ENCODE data around the gene OXA1L.

OXA1L gene

DNA sequence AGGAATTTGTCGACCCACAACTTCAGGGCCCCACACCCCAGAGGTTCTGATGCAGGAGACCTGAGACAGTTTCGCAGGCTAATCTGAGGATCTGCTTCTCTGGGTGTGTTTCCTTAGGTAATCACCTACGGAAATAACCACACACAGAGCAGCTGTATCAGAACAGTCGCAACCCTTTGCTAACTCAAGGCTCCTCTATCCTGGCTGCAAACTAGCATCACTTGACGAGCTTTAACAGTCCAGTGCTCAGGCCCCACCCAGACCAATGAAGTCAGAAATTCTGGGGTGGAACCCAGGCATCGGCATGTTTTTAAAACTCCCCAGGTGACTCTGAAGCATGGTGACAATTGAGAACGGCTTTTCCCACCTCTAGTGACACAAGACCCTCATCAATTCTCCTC, 28.1 kb downstream of the OXA1L start:
- TF ChIP-seq, protein P1, sequence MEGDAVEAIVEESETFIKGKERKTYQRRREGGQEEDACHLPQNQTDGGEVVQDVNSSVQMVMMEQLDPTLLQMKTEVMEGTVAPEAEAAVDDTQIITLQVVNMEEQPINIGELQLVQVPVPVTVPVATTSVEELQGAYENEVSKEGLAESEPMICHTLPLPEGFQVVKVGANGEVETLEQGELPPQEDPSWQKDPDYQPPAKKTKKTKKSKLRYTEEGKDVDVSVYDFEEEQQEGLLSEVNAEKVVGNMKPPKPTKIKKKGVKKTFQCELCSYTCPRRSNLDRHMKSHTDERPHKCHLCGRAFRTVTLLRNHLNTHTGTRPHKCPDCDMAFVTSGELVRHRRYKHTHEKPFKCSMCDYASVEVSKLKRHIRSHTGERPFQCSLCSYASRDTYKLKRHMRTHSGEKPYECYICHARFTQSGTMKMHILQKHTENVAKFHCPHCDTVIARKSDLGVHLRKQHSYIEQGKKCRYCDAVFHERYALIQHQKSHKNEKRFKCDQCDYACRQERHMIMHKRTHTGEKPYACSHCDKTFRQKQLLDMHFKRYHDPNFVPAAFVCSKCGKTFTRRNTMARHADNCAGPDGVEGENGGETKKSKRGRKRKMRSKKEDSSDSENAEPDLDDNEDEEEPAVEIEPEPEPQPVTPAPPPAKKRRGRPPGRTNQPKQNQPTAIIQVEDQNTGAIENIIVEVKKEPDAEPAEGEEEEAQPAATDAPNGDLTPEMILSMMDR (IDR thresholded peaks at IDR 0.05; ENCODE audit: low read depth, low read length): no peak
- no peak overlapping the region for H3K4me3 ChIP-seq (ENCODE audit: low read depth, low read length)

DNA sequence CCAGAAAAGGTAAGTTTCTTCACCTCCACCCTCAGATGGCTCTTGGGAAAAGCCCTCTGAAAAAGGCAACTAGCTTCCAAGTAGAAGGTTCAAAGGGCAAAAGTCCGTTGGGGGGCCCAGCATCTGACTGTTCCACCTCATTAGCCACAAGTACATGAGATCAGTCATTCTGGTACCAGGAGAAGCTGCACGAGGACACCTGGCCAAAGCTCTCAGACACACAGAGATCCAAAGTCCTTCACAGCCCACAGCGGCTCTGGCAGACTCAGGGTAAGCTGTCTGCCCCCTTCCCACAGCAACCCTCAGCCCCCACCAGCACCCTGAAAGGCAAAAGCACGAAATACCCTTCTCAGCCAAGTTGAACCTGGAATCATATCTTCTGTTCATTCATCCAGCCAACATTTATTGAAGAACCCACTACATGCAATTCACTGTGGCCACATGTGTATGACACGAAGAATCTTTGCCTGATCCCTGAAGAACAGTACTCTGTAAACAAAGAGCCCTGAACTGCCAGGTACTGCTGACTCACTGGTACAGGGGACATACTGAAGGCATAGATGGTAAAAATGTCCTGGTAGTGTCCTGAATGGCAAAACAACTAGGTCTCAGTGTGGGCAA, 29.7 kb downstream of the OXA1L start:
- H3K4me3 ChIP-seq (ENCODE audit: low read depth, low read length): no peak overlapping the region
- TF ChIP-seq, protein P1 (IDR thresholded peaks at IDR 0.05; ENCODE audit: low read depth, low read length): no peak

DNA sequence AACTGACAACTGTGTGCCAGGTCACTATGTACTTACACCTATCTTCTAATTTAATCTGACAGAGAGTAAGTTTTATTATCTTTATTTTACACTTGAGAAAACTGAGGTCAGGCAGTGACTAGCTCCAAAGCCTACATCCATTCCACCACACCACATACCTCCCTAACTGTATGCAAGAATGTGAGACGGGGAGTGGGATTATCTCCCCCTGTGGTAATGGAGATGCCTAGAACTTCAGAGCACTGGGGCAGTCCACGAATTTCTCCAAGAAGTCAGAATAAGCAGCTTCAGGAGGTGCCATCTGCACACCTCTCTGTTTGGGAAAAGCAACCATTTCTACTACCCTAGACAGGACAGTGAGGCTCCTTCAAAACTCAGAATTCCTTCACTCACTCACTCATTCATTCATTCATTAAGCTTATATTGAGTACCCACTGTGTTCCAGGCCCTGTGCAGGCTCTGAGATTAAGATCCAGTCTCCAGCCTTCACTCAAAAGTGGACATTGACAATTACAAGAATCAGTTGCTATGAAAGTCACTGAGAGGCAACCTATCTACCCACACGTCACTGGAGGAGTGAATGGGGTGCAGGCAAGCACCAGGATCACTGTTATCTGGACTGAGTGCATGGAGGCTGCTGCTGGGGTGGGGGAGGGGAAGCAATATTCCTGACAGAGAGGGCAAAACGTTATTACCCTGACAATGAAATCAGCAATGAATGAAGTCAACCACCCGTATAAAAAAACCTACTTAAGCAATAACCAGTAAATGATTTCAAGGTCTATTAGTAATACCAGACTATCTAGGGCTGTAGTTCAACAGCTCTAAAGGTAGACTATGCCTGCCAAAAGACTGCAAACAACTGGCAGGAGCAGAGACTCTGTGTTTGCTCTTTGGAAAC, 30.8 kb downstream of the OXA1L start:
- H3K4me3 ChIP-seq (ENCODE audit: low read depth, low read length): no peak overlapping the region
- TF ChIP-seq, protein P1 (IDR thresholded peaks at IDR 0.05; ENCODE audit: low read depth, low read length): no peak

DNA sequence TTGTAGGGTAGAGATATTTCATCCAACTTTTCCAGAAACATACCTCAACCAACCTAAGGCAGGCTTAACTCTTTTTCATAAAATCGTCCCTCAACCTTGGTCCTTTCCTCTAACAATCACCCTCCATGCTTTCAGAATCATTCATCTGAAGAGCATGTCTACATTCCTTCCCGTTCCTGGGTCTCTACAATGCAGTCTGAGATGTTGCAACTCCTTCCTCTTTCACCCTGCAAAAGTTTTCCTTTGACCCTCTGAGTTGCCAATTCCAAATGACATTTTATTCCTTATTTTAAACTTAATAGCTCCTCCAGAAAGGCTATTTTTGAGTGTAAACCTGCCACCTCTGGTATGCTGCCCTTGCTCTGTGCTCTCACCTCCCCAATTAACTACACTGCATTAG, 32.0 kb downstream of the OXA1L start:
- TF ChIP-seq, protein P1 (IDR thresholded peaks at IDR 0.05; ENCODE audit: low read depth, low read length): no peak
- no peak overlapping the region for H3K4me3 ChIP-seq (ENCODE audit: low read depth, low read length)

DNA sequence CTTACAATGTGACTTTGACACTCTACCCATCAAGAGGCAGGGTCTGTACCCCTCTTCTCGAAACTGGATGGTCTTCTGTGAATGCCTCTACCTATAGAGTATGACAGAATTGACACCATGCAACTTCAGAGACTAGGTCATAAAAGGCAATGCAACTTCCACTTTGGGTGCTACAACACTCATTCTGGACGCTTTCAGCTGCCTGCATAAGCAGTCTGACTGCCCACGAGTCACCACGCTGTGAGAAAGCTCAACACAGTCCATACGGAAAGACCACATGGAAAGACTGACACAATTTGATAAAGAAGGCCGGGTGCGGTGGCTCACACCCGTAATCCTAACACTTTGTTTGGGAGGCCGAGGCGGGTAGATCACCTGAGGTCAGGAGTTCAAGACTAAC, 33.9 kb downstream of the OXA1L start:
- TF ChIP-seq, protein P1 (IDR thresholded peaks at IDR 0.05; ENCODE audit: low read depth, low read length): no peak
- H3K4me3 ChIP-seq (ENCODE audit: low read depth, low read length): no peak overlapping the region

DNA sequence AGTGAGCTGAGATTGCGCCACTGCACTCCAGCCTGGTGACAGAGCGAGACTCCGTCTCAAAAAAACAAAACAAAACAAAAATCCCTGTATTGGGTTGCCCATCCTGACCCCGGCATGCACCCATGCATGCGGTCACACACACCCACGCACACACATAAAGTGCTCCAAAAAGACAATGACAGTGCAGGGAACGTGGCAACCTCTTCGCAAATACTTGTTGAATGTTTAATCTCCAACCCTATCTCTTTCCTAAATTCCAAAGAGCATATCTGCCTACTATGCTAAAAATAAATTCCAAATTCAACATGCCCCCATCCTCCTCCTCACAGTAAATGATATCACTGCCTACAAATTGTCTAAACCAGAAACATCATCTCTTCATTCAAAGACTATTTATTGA, 35.2 kb downstream of the OXA1L start:
- TF ChIP-seq, protein P1 (IDR thresholded peaks at IDR 0.05; ENCODE audit: low read depth, low read length): no peak
- no peak overlapping the region for H3K4me3 ChIP-seq (ENCODE audit: low read depth, low read length)
